Right ventricle myocardium superior (tissue), 1 donor: ENCODE results near the gene BCKDK. TPM values are rescaled to one million over a fixed set of nuclear protein-coding genes. Genes with fewer than 3 reads are reported as not detected.
"Not testable (repeated sequence)": the region's sequence is repeated elsewhere in the genome, so short reads cannot be mapped to it uniquely, and the experiment has no call there.

Source experiments
- ATAC-seq: fragments of 200-7000 bp; cut with Tn5 transposase; one replicate; pipeline ENCODE4 v1.9.1; 2020; ENCODE audit warnings: mild to moderate bottlenecking; ENCODE audit not compliant: poor library complexity
- DNase-seq: peaks from one replicate; pipeline ENCODE4 v3.0.0-alpha.2; 2020
- intact Hi-C: fragments of 100-400 bp; cut with DNase I; formaldehyde crosslinking; loops from one replicate; pipeline ENCODE4 v1.11.2; 2022
- total RNA-seq: library from RNA; stranded (reverse); fragmentation: NEBNext Ultra II Directional; extraction: Animal tissue kit (Norgen Biotek cat#: 25700); gene quantifications from one replicate; pipeline ENCODE4 v1.2.1, GENCODE V29; 2021
- donor health status: DM: no; HTN: yes; CAD: no; lungs with severe emphysema.

Gene BCKDK
- total RNA-seq, 1 donor from 2014 or later = 84.3 TPM

GRCh38 chr16:31149332-31149731 is 41.1 kb downstream of the BCKDK start:
- ATAC-seq (peak; percentile 42), DNase-seq (no peak)
- intact Hi-C loops = loop anchor here (10.0 kb wide), 1 partner anchor 165 kb away; the partner anchor contains the start of gene HSD3B7

DNA sequence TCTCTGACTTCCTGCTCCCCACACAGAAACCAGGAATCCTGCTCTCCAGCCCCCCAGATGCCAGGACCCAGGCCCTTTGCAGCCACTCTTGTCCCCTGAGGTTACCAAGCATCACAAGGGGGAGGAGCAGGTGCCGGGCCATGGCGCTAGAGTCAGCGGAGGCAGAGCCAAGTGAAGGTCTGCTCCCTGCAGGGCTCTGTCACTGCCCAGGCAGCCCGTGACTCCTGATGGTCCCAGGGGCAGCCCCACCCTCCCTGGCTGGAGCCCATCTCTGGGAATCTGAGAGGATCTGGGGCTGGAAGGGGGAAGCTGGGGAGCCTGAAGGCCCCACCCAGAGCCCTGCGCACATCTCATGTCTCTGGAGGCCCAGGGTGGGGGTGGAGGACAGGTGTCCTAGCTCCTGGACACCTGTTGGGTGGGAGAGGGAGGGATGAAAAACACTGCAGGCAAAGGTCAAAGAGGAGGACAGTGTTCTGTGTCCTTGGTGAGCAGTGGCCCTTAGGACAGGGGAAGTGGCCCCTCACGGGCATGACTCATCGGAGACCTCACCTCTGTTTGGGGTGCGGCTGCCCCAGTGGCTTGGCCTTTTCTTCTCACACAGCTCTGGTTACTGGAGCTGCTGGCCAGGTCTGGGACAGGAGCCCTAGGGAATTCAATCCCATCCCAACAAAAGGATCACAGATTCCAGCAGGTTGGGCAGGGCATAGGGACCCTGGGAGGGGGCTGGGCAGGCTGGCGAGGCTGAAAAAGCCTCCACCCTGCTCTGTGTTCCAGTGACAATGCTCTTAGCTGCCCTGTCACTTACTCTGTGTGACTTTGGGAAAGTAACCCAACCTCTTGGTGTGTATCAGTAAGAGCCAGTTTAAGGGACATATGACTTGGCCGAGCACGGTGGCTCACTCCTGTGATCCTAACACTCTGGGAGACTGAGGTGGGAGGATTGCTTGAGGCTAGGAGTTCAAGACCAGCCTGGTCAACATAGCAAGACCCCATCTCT is 42.0 kb downstream of the BCKDK start, which contains the start of gene PRSS36:
TSS of gene PRSS36 (minus strand) at position 173 of the 997 bp plus-strand sequence. CDS start at position 142, 31 bp downstream.
- peak; percentile 30 for ATAC-seq
- no peak for DNase-seq
- intact Hi-C loops = loop anchor here (10.0 kb wide), 1 partner anchor 165 kb away; the partner anchor contains the start of gene HSD3B7

DNA sequence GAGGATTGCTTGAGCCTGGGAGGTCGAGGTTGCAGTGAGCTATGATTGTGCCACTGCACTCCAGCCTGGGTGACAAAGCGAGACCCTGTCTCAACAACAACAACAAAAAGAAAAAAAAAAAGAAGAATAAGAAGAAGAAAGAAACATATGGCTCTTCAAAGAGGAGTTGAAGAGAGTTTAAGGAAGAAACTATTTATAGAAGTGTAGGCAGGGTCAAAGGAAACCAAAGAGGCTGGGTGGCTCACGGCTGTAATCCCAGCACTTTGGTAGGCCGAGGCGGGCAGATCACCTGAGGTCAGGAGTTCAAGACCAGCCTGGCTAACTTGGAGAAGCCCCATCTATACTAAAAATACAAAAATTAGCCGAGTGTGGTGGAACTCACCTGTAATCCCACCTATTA is 42.8 kb downstream of the BCKDK start:
- intact Hi-C loops = not testable (repeated sequence)

GRCh38 chr16:31157136-31157535 is 49.0 kb downstream of the BCKDK start:
- peak; percentile 51 for ATAC-seq
- intact Hi-C loops = no loop called here
- DNase-seq = peak; percentile 69

More for the DNA sequence above, 42.8 kb downstream of the BCKDK start:
- ATAC-seq, DNase-seq: not testable (repeated sequence)

Other genes starting within 250 kb of the BCKDK start
- 28.8 TPM for gene BCL7C, start 214.3 kb upstream of the BCKDK start, total RNA-seq
- gene CTF1, start 211.8 kb upstream of the BCKDK start, total RNA-seq = 6.5 TPM
- 4.7 TPM for gene FBXL19, start 184.8 kb upstream of the BCKDK start, total RNA-seq
- gene ORAI3, start 159.3 kb upstream of the BCKDK start, total RNA-seq = 9.5 TPM
- 6.9 TPM for gene SETD1A, start 150.6 kb upstream of the BCKDK start, total RNA-seq
- gene HSD3B7, start 123.2 kb upstream of the BCKDK start, total RNA-seq = 6.7 TPM
- gene STX1B, start 97.7 kb upstream of the BCKDK start, total RNA-seq = 0.48 TPM
- gene STX4, start 74.8 kb upstream of the BCKDK start, total RNA-seq = 39.5 TPM
- 4.4 TPM for gene ZNF668, start 34.1 kb upstream of the BCKDK start, total RNA-seq
- gene ZNF646, start 34.0 kb upstream of the BCKDK start, total RNA-seq = 8.3 TPM
- gene PRSS53, start 19.4 kb upstream of the BCKDK start, total RNA-seq = 0.81 TPM
- 40.0 TPM for gene VKORC1, start 13.6 kb upstream of the BCKDK start, total RNA-seq
- gene KAT8, start 9.3 kb downstream of the BCKDK start, total RNA-seq = 60.3 TPM
- gene PRSS8, start 27.3 kb downstream of the BCKDK start, total RNA-seq = not detected
- 2.2 TPM for gene PRSS36, start 41.7 kb downstream of the BCKDK start, total RNA-seq
- 79.3 TPM for gene FUS, start 71.8 kb downstream of the BCKDK start, total RNA-seq
- gene PYCARD, start 94.4 kb downstream of the BCKDK start, total RNA-seq = 8.2 TPM
- gene TRIM72, start 105.7 kb downstream of the BCKDK start, total RNA-seq = 0.70 TPM
- not detected for gene PYDC1, start 108.7 kb downstream of the BCKDK start, total RNA-seq
- gene ITGAM, start 151.6 kb downstream of the BCKDK start, total RNA-seq = 8.6 TPM
- 1.2 TPM for gene ITGAX, start 246.8 kb downstream of the BCKDK start, total RNA-seq